Stimulated activated CD8-positive, alpha-beta memory T cell treated with anti-CD3 and anti-CD28 coated beads, Interleukin-7, amount 100 ng/mL, for 4 hours (primary cell): ENCODE results near the gene TRIM47.

Experiments
- DNase-seq, 2 donors: peaks; one replicate each; pipeline ENCODE4 v3.0.0-alpha.2; 2020; ENCODE audit warnings: low read depth in 2 of 2

TRIM47 gene

DNA sequence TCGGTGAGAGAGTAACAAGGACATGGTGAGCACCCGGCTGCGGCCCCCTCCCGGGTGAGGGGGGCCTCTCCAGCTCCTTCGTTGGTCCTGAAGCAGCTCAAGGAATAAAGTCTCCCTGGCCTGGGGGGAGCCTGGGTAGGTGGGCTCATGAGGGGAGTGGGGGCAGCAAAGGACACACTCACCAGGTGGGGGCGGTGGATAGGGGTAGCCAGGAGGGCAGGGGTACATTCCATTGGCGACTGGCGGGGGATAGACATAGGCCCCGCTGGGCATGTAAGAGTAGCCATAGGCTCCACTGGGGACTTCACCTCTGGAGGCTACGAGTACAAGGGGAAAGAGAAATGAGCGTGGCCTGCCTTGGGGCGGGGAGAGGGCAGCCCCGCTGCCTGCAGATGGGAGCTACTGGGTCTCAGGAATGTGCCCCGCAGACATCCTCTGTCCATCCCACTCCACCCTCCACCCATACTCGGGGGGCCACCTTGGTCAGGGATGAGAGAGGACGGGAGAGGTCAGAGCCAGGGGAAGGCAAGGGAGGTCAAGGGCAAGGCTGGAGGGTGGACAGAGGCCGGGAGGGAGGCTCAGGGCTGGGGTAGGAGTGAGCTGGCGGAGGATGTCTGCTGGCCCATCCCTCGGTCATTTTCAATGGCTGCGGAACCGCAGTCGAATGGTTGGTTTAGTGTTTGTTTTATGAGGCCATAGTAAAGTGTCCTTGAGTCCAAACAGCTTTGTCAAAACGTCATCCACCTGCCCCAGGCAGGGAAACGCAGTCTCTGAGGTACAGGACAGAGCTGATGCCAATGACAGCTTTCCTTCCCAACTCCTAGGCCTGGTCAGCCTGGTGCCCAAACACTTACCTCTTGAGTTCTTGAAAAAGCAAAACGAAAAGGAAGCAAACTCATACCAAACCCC is 30.5 kb downstream of the TRIM47 start:
- DNase-seq = no peak

DNA sequence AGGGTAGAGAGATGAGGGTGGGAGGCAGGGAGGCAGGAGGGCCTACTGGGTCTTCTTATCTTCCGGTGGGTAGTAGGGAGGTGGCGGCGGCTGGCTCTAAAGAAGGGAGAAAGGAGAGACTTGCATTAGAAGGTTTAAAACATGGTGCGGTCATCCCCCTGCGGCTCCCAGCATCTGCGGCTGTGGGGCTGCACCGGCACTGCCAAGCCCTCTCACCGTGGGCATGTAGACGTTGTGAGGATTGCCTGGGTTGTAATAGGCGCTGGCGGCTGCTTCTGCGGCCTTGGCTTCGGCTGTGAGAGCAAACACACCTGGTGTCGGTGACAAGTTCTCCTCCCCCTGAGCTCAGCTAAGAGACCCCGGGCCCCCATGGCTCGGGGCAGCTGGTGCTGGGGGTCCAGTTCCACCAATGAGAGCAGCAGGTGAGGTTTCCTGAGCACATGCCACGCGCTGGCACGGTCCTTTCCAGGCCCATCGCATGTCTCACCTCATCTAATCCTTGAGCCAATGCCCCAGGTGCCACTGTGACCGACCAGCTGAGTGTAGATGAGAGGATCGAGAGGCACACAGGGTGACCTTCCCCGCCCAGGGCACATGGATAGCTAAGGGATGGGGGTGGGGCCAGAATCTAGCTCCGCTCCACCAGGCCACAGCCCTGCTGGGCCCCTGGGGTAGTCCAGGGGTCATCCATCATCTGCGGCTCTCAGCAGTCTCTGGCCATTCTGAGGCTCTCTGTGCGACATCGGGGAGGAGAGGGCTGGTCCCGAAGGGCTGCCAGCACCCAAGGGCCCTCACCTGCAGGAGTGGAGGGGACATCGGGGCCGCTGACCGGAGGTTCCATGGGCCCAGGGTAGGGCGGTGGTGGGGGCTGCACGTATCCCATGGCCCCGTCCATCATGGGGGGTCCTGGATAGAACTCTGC is 31.4 kb downstream of the TRIM47 start:
- no peak for DNase-seq

DNA sequence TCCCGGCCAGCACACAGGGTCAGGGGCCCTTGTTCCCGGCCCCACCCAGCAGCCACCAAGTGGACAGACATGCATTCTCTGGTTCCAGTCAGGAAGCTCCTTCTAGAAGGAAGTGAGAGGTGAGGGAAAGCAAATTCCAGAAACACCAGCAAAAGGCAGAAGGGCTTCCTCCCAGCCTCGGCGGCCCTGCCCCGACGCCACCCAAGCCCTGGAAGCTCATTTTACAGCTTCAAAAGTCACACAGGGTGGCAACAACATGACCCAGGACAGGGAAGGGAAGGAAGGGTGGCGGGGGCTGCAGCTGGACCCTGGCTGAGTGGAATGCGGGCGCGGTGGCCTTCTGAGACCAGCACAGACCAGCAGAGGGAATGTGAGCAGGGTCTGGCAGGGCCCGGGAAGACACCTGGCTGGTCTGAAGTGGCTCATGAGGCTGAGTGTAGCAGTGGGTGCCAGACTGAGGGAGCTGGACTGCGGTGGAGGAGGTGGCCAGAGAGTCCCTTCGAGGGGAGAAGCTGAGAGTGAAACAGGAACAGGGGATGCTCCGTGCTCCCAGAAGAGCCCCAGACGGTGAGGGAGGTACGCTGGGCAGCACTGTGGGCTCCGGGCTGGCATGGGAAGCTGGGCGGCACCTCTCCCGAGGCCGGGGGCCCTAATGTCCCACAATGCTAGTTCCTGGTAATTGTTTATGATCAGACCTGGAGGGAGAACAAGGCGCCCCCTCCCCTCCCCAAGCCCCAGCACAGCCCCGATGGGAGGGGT is 32.3 kb downstream of the TRIM47 start:
- DNase-seq = no peak

GRCh38 chr17:75845058-75845711 is 33.2 kb downstream of the TRIM47 start:
- no peak for DNase-seq

DNA sequence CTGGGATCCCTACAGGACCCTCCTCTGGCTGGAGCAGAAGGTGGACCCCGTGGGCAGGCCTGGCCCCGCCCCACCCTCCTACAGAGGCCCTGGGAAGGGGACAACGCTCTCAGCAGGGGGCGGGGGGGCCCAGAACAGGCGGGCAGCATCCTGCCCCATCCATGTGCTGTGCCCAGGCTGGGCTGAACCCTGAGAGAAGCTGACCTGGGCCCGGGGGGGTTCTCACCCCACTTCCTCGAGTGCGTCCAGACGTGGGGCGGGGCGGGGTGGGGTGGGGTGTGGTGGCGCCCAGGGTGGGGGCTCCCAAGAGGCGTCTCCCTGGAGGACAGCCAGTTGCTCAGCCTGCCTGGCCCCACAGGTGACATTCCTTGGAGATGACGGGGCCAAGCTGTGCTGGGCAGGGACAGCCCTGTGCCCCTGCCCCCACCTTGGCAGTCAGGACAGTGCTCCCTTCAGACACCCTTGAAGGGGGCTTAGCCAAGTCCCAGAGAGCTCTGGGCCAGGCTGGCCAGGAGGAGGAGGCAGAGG is 33.8 kb downstream of the TRIM47 start:
- no peak for DNase-seq

DNA sequence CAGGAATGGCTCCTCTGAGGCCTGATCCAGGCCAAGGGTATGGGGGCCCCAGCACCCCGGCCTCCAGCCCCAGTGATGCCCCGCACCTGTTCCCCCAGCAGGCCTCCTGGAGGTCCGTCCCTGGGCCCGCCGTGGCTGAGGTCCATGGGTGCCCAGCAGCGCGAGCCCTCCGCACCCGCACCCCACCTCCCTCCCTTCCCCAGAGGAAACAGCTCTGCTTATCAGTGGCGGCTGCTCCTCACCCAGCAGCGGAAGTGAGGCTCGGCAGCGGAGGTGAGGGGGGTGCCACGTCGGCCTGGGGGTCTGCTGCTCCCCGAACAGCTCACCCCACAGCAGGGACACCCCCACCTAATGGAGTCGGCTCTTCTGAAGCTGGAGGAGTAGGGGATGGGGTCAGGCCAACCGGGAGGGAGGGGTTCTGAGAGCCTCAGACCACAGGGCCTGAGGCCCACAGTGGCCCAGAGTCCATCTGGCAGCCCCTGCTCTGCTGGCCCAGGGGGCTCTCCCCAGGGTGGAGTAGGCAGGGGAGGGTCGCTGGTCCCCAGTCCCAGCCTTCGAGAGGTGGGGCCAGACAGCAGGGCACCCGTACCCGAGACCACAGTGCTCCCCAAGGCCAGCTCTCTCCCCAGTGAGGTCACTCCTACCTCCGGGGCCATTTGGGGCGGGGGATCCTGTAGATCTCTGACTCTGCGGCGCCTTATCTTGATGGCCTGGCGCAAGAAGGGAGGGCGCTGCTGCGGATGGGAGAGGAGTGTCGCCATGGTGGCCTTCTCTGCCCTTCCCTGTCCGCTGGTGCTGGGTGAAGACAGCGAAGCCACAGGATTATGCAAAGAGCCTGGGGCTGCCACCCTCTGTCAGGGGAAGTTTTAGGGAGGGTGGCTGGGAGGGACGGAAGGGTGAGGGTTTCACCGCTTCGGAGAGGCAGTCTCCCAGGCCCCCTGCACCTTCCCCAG is 34.5 kb downstream of the TRIM47 start, which contains the start of gene UNC13D:
UNC13D (minus strand) TSS at position 828 of the 953 bp plus-strand sequence; CDS start at position 761, 67 bp downstream.
- DNase-seq = peak in 1 of 2 donors; percentile 55

DNA sequence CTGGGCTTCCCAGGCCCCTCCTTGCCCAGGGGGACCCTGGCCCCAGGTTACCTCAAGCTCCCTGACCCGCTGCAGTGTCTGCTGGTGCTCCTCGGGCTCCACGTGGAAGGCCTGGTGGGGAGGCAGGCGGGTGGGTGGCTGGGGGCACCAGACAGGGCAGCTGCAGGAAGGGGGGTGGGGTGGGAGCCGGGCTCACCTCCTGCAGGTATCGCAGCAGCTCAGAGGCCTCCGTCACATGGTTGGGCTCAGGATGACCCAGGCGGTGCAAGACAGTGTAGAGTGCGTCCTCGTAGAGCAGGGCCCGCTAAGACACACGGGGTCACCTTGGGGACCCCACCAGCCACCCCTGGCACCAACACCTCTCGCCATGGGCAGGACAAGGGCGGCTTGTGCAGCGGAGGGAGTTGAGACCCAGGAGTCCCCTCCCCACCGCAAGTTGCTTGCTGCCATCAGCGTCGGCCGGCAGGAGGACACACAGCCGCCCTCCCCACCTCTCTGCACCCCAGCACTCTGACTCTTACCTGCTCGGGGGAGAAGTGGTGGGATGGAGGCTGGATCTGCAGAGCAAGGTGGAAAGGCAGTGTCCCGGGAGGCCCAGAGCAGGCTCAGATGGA is 35.3 kb downstream of the TRIM47 start:
- no peak for DNase-seq

DNA sequence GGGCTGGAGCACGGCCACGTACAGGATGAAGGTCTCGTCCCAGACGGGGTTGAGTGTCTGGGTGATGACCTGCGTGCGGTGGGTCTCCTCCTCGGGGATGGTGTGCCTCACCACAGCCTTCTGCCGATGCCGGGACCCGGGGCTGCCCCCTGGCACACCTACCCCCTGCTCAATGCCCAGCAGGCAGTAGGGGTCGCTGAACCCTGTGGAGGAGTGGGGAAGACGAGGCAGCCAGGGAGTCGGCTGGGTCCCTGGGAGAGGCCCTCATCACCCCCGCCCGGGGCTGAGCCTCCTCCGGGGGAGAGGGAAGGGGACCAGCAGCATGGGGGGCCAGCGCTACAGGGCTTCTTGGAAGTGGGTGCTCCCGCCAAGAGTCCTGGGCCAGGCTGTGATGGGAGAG is 36.0 kb downstream of the TRIM47 start:
- DNase-seq = no peak

- DNase-seq = no peak
These were observed 37.6 kb downstream of the TRIM47 start for GRCh38 chr17:75840799-75841164.

DNA sequence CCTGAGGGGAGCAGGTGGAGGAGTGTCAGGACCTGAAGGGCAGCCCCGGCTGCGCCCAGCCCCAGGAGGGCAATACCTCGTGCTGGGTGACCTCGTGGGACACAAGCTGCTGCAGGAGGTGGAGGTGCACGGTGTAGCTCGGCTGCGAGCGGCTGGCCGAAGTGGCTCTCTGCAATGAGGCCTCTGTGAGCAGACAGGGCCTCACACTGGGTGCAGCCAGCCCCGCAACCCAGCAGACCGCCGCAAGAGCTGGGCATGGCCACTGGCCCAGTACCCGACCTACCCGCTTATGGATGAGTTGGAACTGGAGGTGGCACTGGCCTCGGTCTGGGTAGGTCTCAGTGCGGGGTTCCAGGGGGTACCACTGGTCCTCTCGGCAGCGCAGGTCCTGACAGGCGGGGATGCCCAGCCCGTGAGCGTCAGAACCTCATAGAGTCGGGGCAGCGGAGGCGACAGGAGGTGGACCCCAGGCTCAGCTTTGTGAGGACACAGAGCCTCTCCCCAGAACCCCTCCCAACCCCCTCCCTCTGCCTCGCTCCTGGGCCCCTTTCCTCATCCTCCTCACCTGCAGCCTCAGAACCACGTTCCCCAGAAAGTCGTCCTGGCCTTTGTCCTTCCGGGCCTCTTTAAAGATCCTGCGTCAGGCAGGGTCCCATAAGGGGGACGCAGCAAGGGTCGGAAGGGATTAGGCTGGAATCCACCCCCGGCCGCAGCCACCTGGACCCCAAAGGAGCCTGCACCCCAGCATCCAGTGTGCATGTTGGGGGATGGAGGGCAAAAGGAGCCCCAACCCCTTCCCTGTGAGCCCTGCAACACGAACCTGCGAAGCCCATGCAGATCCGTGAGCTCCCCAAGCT is 38.2 kb downstream of the TRIM47 start:
- no peak for DNase-seq

DNA sequence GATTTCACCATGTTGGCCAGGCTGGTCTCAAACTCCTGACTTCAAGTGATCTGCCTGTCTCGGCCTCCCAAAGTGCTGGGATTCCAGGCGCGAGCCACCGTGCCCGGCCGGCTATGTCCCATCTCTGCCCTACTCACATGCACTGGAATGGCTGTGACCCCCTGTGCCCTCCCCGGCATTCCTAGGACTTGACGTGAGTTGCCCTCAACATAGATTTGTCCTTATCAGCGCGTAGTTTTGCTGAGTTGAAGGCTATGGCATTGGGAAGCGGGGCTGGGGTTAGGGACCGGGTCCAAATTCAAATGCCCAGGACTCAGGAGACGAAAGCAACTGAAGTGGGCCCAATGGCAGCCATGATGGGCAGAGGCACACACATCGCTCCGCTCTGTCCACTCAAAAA is 40.0 kb downstream of the TRIM47 start:
- no peak for DNase-seq

DNA sequence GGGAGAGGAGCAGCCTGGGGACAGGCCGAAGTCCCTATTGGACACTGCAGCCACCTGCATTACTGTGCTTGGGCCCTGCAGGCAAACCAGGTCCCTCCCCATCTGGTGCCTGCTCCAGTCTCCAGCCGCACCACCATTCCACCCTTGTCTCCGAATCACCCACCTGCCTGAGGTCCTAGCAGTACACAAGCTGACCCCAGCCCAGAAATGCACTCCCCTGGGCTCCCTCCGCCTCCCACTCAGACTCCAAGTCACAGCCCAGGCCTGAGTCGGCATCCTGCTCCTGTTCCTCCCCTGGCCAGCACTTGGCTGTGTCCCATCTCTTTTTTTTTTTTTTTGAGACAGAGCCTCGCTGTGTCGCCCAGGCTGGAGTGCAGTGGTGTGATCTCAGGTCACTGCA is 40.5 kb downstream of the TRIM47 start:
- no peak for DNase-seq

- no peak for DNase-seq
These were observed 41.8 kb downstream of the TRIM47 start for GRCh38 chr17:75836605-75837004.

DNA sequence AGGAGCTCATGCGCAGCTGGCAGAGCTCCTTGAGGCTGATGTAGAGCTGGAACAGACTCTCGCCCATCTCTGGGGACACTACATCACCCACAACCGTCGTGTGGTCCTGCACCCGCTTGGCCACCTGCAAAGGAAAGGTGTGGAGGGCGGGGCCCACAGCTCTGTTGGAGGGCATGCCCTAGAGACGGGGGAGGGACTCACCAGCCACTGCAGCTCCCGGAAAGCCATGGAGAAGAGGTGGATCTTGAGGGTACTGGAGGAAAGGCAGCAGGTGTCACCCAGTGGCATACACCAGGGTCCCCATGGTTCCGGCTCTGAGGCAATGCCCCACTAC is 42.8 kb downstream of the TRIM47 start:
- DNase-seq = no peak

DNA sequence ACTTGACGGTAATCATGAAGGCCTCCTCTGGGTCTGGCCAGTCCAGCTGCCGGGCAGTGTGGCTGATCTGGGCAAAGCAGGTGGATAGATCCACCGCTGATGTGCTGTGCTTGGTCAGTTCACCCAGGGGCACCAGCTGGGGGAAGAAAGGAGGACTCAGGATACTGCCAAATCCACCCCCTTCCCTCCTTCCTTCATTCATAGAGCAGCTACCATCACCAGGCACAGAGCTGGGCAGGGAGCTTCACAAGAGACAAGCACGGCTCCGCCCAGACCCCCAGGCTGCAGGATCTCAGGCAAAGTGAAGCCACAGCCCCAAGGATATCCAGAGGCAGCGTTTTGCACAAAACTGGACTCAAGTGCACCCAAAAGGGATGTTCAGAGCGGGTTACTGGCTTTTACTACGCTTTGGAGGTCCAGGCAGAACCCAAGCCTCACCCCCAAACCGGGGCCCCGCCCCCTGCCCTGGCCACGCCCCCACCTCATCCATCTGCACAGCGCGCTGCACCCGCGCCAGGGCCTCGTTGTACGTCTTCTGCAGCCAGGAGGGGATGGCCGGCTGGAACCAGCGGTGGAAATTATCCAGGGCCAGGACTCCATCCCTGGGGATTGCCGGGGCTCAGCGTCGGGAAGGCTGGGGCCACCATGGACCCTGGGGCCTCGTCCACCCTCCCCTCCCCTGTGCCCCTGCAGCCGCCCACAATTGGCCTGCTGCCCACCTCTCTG is 43.3 kb downstream of the TRIM47 start:
- no peak for DNase-seq

DNA sequence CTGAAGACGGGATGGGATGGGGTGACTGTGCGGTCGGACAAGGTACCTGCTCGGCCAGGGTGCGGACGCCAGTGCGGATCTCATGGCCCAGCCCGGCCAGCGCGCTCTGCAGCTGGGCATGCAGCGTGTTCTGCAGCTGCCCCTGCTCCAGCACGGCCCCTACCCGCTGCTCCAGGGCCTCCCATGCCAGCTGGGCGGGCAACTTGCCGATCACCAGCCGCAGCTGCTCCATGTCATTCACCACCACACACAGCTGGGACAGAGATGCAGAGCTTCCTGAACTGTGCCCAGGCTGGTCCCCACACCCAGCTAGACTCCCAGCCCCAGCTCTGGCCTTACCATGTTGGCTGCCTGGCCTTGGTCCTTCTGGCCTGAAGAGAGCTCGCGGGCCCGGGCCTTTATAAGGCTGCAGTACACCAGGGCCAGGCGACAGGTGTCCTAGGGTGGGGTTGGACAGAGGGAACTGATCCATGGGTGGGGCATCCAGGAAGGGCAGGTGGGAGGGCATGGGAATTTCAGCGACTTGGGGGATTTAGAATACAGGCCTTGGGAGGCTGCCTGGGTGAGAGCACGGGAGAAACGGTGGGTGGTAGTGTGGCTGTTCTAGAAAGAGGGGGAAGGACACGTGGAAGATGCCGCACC is 44.0 kb downstream of the TRIM47 start:
- no peak for DNase-seq

DNA sequence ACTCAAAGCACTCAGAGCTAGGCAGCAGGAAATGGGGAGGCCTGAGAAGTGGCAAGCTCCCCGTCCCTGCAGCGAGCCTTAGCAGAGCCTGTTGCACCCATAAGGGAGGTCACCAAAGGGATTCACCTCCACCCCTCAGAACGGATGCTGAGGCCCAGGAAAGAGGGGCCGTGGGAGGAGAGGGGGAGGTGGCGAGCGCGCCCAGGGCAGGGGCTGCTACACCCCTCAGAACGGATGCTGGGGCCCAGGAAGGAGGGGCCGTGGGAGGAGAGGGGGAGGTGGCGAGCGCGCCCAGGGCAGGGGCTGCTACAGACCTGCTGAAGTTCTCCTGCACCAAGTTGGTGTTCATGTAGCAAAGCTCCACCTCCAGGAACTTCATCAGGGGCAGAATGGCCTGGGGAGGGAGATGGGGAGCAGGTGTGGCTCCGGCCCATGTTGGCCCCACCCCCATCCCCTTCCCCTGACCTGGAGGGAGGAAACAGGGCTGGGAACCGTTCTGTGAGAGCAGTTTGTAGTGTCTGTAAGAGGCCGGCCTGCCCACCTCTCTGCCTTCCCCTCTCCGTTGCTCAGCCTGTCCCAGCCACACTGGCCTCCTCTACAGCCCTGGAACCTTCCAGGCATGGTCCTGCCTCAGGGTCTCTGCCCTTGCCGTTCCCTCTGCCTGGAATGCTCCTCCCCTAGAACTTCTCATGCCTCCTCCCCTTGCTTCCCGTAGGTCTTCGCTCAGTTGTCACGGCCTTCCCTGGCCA is 45.6 kb downstream of the TRIM47 start:
- DNase-seq = peak in 1 of 2 donors; percentile 28
